Measurements from ENCODE around the gene ST3GAL2.

DNA sequence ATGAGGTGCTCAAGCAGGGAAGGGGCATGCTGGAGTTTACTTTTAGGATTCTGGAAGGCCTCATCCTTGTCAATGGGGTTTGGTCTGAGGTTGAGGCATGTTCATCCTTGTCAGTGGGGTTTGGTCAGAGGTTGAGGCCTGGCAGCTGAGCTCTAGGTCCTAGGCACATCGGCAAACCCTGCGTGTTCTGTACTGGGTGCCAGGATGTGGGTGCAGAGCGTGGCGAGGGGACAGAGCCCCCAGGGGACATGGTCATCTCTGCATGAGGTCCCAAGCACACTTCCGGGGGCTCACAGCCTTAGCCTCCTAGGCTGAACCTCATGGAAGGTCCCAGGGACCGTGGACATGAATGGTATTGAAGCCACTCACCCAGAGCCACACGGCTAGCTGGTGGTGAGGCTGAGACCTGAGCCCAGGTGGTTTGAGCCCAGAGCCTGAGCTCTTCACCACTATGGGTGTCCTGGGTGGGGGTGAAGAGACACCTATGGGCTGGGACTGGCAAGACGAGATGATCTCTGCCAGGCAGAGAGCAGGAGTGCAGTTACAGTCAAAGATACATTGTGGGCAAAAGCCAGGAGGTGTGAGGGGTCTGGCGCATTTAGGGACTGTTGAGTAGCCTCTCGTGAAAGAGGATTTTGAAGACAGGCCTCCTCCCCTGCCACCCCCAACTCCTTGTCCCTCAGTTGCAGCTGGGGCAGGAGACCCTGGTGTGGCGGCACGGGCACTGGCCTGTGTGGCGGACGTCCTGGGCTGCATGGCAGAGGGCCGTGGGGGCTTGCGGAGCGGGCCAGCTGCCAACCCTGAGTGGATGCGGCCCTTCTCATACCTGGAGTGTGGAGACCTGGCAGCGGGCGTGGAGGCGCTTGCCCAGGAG, 34.8 kb upstream of the ST3GAL2 start:
- TF ChIP-seq TAF1 (IDR thresholded peaks at IDR 0.05; ENCODE audit: low read depth, low read length) (no peak), POLR2A (IDR thresholded peaks at IDR 0.05; ENCODE audit: low read depth, low read length) (no peak), POU2F2 (IDR thresholded peaks at IDR 0.05; ENCODE audit: low read depth, low read length) (no peak), POLR2AphosphoS5 (IDR thresholded peaks at IDR 0.05; ENCODE audit: low read depth, low read length) (no peak), PAX5 (IDR thresholded peaks at IDR 0.05; ENCODE audit: insufficient read depth, low read length, severe bottlenecking) (no peak), SPI1 (IDR thresholded peaks at IDR 0.05; ENCODE audit: low read depth, low read length) (no peak)
